ENCODE results near the gene ALDOC.

DNA sequence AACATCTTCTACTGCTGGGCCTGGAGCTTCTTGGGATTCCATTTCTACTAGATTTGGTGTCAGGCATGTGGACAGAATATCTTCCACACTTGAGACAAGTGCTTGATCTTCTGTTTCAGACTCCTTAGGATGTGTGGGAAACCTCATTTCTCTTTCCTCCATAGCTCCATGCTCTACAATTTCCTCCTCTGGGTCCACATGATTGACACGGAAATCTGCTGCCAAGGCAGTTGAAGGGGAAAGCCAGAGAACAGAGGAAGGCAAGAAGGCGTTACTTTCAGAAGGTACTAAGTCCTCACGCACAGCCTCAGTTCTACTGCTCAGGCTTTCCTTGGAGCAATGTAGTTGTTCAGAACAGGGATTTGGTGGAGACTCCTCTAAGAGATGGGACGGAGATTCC, 15.6 kb upstream of the ALDOC start:
- TF ChIP-seq POLR2AphosphoS5 (IDR thresholded peaks at IDR 0.05) (no peak), CTCF (IDR thresholded peaks at IDR 0.05) (no peak), POLR2A (IDR thresholded peaks at IDR 0.05; ENCODE audit: low read depth) (no peak)

All from esophagus muscularis mucosa (tissue), 3 donors.